ENCODE measurements around the gene SCN2B.

DNA sequence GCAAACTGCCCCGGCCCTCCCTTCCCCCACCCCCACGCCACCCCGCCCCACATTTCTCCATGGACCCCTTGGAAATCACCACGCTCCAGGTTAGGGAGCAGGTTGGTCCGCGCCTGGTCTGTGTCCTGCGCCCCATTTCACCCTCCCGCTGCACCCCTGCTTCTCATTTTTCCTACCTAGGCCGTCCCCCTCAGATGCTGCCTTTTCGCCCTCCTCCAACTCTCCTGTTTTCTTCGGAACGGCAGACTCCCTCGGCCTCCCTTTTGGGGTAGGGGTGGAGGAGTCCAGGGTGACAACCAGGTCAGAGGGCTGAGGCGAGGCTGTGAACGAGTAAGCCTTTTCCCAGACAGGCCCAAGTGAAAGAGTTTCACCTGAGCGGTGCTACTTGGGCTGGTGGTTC, 22.9 kb downstream of the SCN2B start:
- no peak for TF ChIP-seq CTCF (IDR thresholded peaks at IDR 0.05)
- TF ChIP-seq POLR2A (IDR thresholded peaks at IDR 0.05): no peak

Measured in uterus (tissue), 2 donors.